NOMO-1 treated with dmso at 0.1 percent for 144 hours (cell line): ENCODE results near the gene PSMD6.

Source experiments
- DNase-seq: peaks from one replicate; lab custom pipeline; 2025; ENCODE audit not compliant: unreplicated experiment; lab: John Stamatoyannopoulos, UW

PSMD6 gene

DNA sequence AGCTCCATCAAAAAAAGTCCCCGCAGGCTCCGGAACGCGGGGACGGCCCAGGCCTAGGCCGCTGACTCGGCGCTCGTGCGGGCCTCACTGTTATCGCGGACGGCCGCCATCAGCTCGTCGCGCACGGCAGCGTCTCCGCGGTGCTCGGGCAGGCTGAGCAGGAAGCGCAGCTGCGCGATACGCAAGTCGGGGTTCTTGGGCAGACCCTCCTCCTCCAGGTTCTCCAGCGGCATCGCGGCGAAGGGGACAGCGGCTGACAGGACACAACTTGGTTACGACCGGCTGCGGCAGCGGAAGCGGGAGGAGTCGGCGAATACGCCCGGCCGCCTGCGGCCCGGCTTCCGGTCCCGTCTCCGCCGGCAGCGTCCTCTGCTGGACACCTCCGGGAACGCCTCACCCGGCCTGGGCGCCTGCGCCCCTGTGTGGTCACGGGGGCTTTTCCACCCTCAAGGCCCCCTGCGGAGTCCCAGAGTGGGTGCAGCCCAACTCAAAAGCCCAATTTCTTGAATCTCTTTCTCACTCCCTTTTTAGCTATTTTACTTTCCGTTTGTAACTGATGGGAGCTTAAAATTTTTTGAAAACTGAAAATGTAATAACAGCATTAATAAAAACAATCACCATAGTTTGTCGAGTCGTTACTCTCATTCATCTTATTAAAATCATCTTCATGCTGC lies at the start of gene PSMD6:
Gene PSMD6 (minus strand): TSS at position 308 of the 674 bp plus-strand sequence. CDS start 75 bp downstream, at position 233.
- DNase-seq: peak; percentile 82

DNA sequence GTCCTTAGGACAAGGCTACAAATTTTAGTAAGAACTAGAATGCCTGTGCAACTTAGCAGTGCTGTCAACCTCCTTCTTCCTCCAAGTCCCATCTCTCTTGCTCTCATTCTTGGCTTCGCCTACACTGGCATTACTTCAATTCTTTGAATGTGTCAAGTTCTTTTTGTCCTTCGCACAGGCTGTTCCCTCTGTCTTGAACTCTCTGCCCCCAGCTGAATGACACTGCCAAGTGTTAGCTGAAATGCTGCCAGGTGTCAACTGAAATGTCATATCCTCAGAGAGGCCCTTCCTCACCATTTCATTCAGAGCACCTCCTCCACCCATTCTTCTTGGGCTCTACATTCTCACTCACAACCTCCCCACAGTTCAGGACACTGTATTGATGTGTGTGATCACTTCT lies 48.8 kb upstream of the PSMD6 start:
- no peak for DNase-seq

DNA sequence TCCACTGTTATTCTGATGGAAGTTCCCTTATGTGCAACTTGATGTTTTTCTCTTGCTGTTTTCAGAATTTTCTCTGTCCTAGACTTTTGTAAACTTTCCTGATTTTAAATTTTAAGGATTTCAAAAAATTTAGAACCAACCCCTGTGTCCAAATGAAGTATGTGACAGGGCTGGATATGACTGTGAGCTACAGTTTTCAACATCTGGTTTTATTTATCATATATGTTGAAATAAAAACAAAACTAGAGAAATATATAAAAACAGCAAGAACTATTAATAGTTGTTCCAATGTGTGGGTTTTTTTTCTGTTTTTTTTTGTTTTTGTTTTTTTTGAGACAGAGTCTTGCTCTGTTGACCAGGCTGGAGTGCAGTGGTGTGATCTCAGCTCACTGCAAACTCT lies 47.4 kb upstream of the PSMD6 start:
- no peak for DNase-seq

DNA sequence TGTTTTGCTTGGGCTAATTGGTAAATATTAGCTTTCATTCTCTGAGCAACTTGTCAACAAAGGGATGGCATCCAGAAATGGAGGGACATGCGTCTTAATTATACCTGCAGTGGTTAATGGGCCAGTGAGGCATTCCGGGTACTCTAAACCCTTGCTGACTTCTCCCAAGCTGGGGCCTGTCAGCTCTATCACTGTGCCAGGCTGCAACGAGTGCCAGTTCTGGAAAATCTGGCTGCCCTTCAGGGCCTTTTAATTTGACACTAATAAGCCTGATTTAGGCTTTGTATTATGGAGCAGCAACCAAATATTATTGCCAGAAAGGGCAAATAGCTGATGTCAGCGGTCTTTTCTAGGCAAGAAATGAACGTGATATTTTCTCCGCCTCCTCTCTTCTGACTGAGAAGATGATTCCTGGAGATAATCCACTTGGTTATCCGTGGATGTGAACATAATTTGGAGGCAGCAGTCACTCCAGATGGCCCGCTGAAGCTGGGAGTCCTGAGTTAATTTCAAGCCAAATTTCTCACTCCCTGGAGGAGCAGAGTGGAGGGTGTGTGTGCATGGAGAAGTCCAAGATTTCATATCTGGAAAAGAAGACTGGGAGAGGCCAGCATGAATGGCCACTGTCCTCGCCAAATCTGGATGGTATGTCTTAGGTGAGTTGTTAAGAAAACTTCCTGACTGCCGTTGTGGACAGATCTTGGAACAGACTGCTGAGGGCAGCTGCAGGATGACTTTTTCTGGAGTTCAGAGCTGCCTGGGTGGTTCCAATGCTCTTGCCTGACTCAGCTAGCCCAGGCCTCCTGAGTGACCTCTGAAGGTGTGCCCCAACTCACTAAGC lies 44.4 kb upstream of the PSMD6 start:
- no peak for DNase-seq

GRCh38 chr3:64064804-64065203 lies 41.5 kb upstream of the PSMD6 start:
- no peak for DNase-seq

GRCh38 chr3:64063983-64064438 lies 40.7 kb upstream of the PSMD6 start:
- no peak for DNase-seq

GRCh38 chr3:64063207-64063982 lies 40.1 kb upstream of the PSMD6 start:
- no peak for DNase-seq

DNA sequence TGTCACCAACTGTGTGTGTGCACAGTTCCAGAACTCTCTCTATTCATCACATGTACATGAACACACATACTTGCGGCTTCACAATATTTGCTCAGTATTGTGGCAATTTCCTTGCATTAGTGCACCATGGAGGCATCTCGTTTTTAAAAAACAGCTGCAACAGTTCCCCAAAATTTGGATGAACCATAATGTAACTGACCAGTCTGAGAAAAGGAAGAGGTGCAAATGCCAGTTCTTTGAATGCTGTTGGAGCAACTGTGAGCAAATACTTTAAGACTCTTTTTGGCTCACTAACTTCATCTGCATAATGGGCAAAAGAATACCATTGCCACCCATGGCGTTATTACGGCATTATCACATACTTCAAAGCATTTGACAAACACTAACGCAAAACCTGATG lies 38.3 kb upstream of the PSMD6 start:
- no peak for DNase-seq

GRCh38 chr3:64059484-64060175 lies 36.3 kb upstream of the PSMD6 start:
- DNase-seq: no peak

DNA sequence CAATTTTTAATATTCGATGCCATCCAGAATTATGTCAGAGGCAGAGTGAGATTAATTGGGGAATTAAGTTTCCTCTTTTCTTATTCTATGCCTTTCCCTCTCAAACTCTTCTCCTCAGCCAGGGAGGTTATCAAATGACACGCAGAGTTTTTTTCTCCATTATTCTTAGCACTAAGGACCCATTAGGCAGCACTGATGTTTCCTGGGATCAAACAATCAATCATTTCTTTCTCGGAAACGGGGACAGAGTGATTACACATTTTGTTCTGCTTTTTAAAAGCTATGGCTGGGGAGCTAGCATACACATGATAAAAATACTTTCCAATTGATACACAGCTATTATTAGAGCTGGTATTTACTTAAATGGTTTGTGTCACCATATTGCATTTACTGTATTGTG lies 35.3 kb upstream of the PSMD6 start:
- DNase-seq: no peak

GRCh38 chr3:64057231-64057630 lies 33.9 kb upstream of the PSMD6 start:
- DNase-seq: no peak

GRCh38 chr3:64056606-64057180 lies 33.4 kb upstream of the PSMD6 start:
- DNase-seq: no peak

DNA sequence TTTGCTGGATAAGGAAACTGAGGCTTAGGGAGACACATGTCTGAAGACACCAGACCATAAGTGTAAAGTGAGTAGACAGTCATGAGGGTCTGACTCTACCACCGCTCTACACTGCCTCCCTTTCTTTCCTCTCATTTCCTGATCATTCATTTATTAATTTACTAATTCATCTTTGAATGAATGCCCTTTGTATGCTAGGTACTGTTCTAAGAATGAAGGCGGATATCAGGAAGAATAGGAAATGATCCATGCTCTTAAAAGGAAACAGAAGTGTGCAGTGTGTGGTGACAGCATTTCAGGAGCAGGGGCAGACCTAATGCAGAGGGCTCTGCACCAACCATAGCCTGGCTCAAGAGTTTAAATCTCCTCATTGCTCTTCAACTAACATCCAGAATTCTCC lies 31.8 kb upstream of the PSMD6 start:
- DNase-seq: no peak

- DNase-seq: no peak
Observed at GRCh38 chr3:64054488-64054887, 31.2 kb upstream of the PSMD6 start.

GRCh38 chr3:64053581-64053980 lies 30.3 kb upstream of the PSMD6 start:
- DNase-seq: no peak

- no peak for DNase-seq
Observed at GRCh38 chr3:64053117-64053516, 29.8 kb upstream of the PSMD6 start.

- DNase-seq: no peak
Observed at GRCh38 chr3:64049832-64050231, 26.5 kb upstream of the PSMD6 start.

- DNase-seq: no peak
Observed at GRCh38 chr3:64049136-64049535, 25.8 kb upstream of the PSMD6 start.

DNA sequence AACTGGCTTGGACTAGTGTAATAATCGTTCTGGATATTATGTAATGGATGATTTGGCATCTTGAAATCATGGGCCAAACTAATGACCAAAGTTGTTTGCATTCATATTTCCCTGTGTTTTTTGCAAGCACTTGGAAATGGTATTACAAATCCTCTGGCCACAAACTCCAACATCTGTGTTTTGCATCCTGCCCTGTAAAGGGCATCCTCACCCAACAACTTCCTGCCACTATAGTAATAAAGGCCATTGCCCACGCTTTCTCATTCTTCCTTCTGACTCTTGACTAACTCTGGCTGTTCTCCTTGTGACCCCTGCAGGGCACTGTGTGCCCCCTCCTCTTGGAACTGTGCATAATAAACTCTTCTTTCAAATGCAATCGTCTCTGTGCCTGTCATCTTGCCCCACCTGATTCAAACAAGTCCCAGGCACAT lies 25.4 kb upstream of the PSMD6 start:
- DNase-seq: peak; percentile 70

- peak; percentile 4 for DNase-seq
Observed at GRCh38 chr3:64047787-64048186, 24.5 kb upstream of the PSMD6 start.
